ENCODE results near the gene LDB2.

Gene LDB2

DNA sequence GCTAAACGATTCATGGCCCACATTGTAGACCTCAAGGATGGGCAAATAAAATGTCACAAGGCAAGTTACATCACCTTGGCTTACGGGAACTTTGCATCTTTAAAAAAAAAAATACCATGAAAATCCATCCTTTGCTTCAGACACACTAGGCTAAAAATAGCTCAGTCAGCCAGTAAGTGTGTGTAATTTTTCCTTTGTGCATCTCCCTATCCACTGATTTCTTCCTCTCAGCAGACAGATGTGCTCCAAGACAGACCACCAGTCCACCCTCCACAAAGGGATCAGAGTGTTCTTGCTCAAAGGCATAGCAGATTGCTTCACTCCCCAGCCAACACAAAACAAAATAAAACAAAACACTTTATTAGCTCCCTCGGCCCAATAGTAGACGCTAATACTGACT lies 14.6 kb downstream of the LDB2 start:
- no peak for DNase-seq

GRCh38 chr4:16881151-16881884 lies 17.1 kb downstream of the LDB2 start:
- no peak for DNase-seq

GRCh38 chr4:16875487-16875886 lies 23.0 kb downstream of the LDB2 start:
- no peak for DNase-seq

DNA sequence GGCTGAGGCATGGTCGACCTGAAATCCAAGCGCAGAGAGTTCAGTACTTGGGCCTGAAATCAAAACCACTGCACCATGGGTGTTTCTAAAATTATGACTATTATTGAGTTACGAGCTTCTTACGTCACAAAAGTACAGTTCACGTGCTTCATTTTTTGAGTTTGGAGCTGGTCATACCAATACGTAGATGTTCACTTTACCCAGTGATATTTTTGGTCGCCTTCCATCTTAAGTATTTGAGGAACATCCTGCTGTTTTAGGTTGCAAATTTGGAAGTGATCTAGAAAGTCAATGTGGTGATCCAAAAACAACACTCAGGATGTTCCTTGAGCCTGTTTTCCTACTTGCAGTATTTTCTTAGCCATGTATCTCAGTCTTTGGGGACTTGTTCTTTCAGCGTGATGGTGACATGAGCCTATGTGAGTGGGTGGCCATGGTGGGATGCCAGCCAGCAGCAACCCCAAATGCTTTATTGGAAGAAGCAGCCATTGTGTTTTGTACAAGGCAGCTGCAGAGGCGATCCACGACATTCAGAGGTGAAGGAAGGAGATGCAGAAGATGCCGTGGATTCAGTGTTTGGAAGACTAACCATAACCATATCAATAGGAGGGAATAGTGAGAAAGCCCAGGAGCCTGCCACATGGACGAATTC lies 28.7 kb downstream of the LDB2 start:
- no peak for DNase-seq

DNA sequence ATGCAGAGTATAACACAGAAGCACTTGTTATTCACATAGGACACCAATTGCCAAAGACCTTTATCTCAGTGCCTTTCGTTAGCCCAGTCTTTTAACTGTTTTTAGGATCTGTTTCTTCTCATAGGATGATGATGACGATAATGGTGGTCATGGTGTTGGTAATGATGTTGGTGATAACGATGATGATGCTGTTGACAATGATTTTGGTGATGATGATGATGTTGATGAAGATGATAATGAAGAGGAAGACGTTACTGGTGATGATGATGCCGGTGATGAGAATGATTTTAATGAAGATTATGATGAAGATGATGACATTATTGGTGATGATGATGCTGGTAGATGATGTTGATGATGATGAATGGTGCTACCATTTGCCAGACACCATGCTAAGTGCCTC lies 29.8 kb downstream of the LDB2 start:
- DNase-seq, result no peak

- no peak for DNase-seq
Measured at GRCh38 chr4:16867827-16868226, 30.6 kb downstream of the LDB2 start.

DNA sequence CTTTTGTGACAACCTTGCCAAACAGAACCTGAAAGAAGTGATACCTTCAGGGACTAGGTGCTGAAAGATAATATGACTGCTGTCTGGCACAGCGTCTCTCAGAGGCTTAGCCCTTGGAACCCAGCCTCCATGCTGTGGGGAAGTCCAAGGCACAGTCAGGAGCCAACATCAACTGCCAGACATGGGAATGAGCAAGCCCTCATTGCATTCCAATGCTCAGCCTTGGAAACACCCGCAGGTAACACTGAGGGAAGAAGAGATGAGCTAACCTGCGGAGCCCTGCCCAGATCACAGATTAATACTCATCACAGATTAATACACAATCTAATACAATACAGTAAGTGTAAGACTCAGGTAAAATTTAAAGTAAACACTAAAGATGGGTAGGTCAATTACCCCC lies 31.5 kb downstream of the LDB2 start:
- no peak for DNase-seq

- no peak for DNase-seq
Measured at GRCh38 chr4:16865897-16866283, 32.6 kb downstream of the LDB2 start.

DNA sequence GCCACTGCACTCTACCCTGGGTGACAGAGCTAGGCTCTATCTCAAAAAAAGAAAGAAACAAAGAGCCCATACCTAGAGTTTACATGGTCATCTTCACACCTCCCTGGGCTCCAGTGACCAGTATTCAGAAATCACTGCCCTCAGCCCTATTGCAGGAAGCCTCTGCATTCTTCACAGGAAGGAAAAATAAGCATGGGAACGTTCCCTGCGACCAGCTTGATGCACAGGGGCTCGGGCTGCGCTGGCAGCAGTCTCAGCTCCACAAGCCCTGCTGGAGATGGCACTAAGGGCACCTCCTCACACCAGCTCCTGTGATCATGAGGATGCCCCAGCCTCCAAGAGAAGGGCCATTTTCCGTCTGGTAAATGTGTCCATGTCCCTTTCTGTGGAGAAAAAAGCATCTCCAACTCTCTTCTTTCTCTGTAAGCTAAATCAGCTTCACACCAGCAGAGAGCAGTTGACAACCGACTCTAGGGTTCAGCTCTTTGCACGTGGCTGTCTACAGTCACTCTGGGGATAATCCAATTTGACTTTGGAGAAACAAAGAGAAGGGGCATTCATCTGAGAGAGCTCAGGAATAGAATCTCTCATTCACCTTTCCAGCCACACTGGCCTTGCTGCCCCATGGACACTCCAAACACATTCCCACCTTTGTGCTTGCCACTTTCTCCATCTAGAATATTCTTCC lies 33.1 kb downstream of the LDB2 start:
- no peak for DNase-seq

DNA sequence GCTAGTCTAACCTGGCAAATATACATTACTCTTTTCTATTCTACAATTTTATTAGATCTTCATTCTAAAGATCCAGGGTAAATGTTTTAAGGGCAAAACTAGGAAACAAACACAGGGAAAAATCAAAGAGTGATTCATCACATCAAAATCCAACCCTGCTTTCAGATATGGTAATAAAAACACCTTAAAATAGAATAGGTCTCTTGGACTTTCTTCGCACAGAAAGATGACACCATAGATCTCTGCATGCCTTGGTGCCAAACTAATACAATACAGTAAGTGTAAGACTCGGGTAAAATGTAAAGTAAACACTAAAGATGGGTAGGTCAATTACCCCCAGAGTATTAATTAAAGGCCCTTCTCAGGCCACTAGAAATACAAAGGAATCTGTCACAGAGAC lies 34.2 kb downstream of the LDB2 start:
- no peak for DNase-seq

GRCh38 chr4:16862697-16863096 lies 35.7 kb downstream of the LDB2 start:
- no peak for DNase-seq

- no peak for DNase-seq
Measured at GRCh38 chr4:16860516-16860915, 37.9 kb downstream of the LDB2 start.

- DNase-seq, result no peak
Measured at GRCh38 chr4:16859031-16859430, 39.4 kb downstream of the LDB2 start.

DNA sequence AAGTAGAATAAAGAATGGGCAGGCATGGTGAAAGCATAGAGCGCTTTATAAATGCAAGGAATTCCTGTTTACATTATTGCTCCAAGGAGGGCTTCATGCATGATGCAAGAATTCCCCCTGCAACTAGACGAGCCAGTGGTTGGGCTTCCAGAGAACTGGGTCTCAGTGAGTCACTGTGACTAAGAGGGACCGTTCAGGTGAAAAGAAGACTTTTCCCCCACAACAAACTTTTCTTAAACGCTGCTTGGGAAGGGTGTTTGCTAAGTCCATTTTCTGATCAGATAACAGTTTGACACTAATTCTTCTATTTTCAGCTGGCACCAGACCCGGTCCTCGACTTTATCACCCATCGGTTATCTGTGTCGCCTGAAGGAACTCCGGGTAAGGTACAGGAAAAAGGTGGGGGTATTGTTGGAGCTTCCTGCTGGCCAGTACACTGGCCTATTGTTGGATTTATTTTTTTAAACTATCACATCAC lies 40.1 kb downstream of the LDB2 start:
- DNase-seq, result no peak

GRCh38 chr4:16857425-16857824 lies 41.0 kb downstream of the LDB2 start:
- no peak for DNase-seq

DNA sequence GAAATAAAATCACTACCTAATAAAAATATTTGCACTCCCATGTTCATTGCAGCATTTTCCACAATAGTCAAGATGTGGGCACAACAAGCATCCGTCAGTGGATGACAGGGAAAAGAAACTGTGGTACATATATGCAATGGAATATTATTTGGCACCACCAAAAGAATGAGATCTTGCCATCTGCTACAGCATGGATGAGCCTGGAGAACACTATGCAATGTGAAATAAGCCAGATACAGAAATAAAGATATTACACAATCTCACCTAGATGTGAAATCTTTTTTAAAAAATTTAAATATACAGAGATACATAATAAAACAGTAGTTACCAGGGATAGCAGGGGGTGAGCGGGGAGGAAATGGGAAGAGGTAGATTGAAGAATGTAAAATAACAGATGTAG lies 44.8 kb downstream of the LDB2 start:
- no peak for DNase-seq

DNA sequence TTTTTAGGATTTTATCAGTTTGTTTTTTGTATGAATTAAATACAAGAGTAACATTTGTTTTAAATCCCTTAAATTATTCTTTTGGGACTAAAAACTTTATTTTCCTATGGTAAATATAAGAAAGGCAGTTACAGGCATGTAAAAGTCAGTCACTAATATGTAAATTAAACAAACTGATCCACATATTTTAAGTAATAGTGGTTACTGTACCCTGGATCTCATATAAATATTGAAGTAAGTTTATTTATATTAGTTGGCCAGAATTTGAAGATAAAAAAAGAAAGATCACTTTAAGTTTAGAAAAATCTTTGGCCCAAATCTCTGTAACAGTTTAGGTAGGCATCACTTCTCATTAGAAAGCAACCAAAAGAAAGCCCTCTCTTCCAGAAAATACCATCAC lies 45.8 kb downstream of the LDB2 start:
- DNase-seq, result no peak

DNA sequence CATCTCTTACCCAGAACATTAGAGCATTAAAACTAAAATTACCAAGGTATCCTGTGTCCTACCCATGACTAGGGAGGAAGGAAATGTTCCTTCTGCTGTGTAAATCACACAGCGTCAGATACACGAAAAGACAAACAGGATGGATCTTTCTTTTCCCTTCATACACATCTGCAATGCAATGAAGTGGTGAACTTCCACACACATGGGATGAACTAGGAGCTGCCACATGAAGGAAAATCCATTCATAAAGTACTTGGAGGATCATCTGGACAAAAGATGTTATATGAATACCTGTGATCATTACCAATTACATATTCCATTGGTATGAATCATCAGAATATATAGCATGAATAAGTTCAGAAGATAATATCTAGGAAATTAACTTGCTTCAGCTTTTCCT lies 46.2 kb downstream of the LDB2 start:
- DNase-seq, result no peak

DNA sequence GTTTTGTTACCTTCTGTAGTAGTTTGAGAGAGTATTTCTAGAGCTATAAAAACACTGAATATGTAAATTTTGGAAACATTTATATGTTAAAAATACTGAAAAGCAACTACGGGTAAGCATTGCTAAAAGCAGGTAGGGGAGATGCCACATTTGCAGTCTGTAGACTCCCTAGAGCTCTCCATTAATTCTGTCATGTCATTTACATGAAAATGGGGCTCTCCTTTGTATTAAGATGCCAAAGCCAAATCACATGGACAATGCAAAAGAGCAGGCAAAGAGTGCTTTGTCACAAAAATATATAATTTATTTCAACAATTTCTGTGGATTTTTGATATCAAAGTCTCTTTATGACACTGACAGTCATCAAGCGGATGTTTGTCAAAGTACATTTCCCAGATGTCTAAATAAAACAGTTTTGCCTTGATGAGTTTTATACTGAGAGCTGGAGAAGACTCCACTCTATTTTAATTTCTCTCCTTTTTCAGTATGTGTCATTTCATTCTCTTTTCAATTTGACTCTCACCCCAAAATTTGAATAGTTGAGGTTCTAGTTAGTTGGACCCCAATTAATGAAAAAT lies 51.8 kb downstream of the LDB2 start:
- DNase-seq, result no peak

DNA sequence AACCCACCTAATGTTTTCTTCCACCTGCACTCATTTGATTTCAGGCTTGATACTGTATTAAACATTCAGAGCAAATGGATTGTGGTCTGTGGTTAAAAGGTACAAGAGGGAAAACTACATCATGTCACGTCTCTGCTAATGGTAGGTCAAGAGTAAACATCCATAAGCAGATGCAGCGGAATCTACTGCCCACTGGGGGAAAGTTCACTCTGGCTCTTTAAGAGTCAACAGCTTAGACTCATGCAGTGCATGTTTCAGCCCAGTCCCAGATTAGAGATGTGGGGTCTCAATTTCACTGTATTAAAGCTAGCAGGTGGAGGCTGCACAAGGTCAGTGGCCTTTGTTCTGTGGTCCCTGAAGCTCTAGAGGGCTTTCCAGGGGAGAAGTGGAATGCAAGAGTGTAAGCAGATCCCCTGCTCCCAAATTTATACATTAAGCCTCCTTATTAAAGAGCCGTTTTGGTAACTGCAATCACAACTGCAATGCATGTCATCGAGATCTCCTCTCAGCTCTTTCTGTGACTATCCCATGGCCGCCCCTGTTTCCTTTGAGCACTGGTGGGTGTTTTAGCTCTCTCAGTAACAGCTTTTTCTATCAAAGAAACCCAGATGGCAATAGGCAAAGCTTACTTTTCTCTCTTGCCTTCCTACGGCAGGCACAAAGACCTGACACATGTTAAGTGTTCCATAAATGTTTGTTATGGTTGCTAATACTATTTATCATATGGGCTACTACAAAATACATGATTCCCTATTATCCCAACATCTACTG lies 53.4 kb downstream of the LDB2 start:
- no peak for DNase-seq

GRCh38 chr4:16843831-16844508 lies 54.5 kb downstream of the LDB2 start:
- DNase-seq, result no peak

DNA sequence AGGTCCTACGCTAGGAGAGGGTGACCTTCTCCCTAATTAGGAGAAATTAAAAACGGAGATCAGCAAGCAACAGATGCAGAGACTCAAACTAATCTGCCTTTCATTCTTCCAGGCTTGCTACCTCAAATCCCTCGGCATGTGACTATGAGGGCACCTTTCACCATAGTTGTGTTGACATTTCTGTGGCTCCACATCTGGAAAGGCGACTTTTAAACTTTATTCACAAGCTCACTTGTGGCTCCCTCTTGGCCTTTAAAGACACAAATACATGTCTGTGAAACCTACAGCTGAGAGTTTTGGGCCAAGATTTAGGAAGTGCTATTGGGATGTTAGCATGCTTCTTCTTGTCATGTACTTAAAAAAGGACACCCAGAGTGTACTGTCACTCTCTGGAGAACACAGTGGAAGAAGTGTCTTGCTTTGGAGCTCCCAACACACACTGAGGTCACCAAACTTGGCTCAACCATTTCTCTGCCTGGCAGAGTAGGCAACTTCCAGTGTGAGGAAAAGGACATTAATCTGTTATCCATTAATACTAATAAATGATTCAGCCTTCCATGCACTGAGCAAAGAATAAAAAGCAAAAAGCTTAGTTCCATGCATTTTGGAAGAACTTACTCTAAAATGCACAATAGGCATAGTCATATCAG lies 60.1 kb downstream of the LDB2 start:
- DNase-seq, result no peak
